Activated T-cell treated with anti-CD3 and anti-CD28 coated beads, Interleukin-2, amount 50 U/mL, for 48 hours (primary cell): Measurements from ENCODE around the gene ABCB11.
"Not testable (repeated sequence)": the region's sequence is repeated elsewhere in the genome, so short reads cannot be mapped to it uniquely, and the experiment has no call there.

Experiments used
- DNase-seq, 2 experiments: peaks; one replicate each; pipeline ENCODE4 v3.0.0-alpha.2; 2020

Gene ABCB11

GRCh38 chr2:169031202-169031601, at the start of gene ABCB11:
TSS of gene ABCB11 (minus strand) at chr2:169031324. CDS start at chr2:169018125, 13,199 bp downstream.
- DNase-seq, result no peak

- no peak for DNase-seq
These were observed 49.3 kb upstream of the ABCB11 start for GRCh38 chr2:169080250-169081069.

- DNase-seq, result no peak
These were observed 46.6 kb upstream of the ABCB11 start for GRCh38 chr2:169077674-169078240.

GRCh38 chr2:169073963-169074751, 43.0 kb upstream of the ABCB11 start:
- DNase-seq, result peak; percentile 30 to 40

GRCh38 chr2:169073211-169073962, 42.3 kb upstream of the ABCB11 start:
- DNase-seq, result no peak

GRCh38 chr2:169072163-169072925, 41.2 kb upstream of the ABCB11 start:
- no peak for DNase-seq

GRCh38 chr2:169071455-169071854, 40.3 kb upstream of the ABCB11 start:
- DNase-seq, result no peak

- no peak for DNase-seq
These were observed 38.7 kb upstream of the ABCB11 start for GRCh38 chr2:169069833-169070232.

- peak; percentile 59 to 61 for DNase-seq
These were observed 38.2 kb upstream of the ABCB11 start, which contains the start of gene DHRS9 for GRCh38 chr2:169069341-169069740. TSS of gene DHRS9 (plus strand) at chr2:169069563. CDS start at chr2:169081582, 12,019 bp downstream.

- no peak for DNase-seq
These were observed 35.8 kb upstream of the ABCB11 start for GRCh38 chr2:169066897-169067296.

GRCh38 chr2:169065864-169066517, 34.9 kb upstream of the ABCB11 start:
- no peak for DNase-seq

- no peak for DNase-seq
These were observed 34.3 kb upstream of the ABCB11 start for GRCh38 chr2:169065422-169065821.

- DNase-seq, result not testable (repeated sequence)
These were observed 33.1 kb upstream of the ABCB11 start for GRCh38 chr2:169064199-169064598.

- DNase-seq, result not testable (repeated sequence)
These were observed 23.5 kb upstream of the ABCB11 start for GRCh38 chr2:169054575-169054974.

- DNase-seq, result no peak
These were observed 19.5 kb upstream of the ABCB11 start for GRCh38 chr2:169050476-169051240.

GRCh38 chr2:169049142-169049541, 18.0 kb upstream of the ABCB11 start:
- DNase-seq, result no peak

GRCh38 chr2:169047256-169048250, 16.4 kb upstream of the ABCB11 start:
- DNase-seq, result no peak

- no peak for DNase-seq
These were observed 15.5 kb upstream of the ABCB11 start for GRCh38 chr2:169046440-169047151.

- no peak for DNase-seq
These were observed 11.7 kb upstream of the ABCB11 start for GRCh38 chr2:169042856-169043255.
